ENCODE results near the gene SDK1.

SDK1 gene

GRCh38 chr7:4017081-4017480 lies 716.0 kb downstream of the SDK1 start:
- Mint-ChIP-seq H3K9me3 (peaks cover 6% of the 10 kb centered on the region), H3K36me3 (ENCODE audit: insufficient read depth) (no peaks in the 10 kb centered on the region), H3K4me3 (no peak overlapping the region), H3K27me3 (peaks cover 65% of the 10 kb centered on the region), H3K4me1 (no peaks in the 10 kb centered on the region), H3K27ac (ENCODE audit: low read depth) (no peak overlapping the region)
- no peak for DNase-seq (ENCODE audit: low spot score in 2 of 2)
- ATAC-seq (replicated peaks; ENCODE audit: extremely low read depth, poor library complexity, severe bottlenecking), result no peak

- no peak overlapping the region for H3K27ac Mint-ChIP-seq (ENCODE audit: low read depth)
- DNase-seq (ENCODE audit: low spot score in 2 of 2) (no peak), ATAC-seq (replicated peaks; ENCODE audit: extremely low read depth, poor library complexity, severe bottlenecking) (no peak)
- peaks cover 6% of the 10 kb centered on the region for H3K9me3 Mint-ChIP-seq
- H3K27me3 Mint-ChIP-seq, result peaks cover 63% of the 10 kb centered on the region
- H3K4me1 Mint-ChIP-seq, result no peaks in the 10 kb centered on the region
- H3K4me3 Mint-ChIP-seq, result no peak overlapping the region
- no peaks in the 10 kb centered on the region for H3K36me3 Mint-ChIP-seq (ENCODE audit: insufficient read depth)
Observed at GRCh38 chr7:4017785-4018184, 716.7 kb downstream of the SDK1 start.

- H3K36me3 Mint-ChIP-seq (ENCODE audit: insufficient read depth), result no peaks in the 10 kb centered on the region
- H3K27ac Mint-ChIP-seq (ENCODE audit: low read depth), result no peak overlapping the region
- H3K4me3 Mint-ChIP-seq, result no peak overlapping the region
- peaks cover 57% of the 10 kb centered on the region for H3K27me3 Mint-ChIP-seq
- ATAC-seq (replicated peaks; ENCODE audit: extremely low read depth, poor library complexity, severe bottlenecking) (no peak), DNase-seq (ENCODE audit: low spot score in 2 of 2) (no peak)
- peaks cover 6% of the 10 kb centered on the region for H3K9me3 Mint-ChIP-seq
- no peaks in the 10 kb centered on the region for H3K4me1 Mint-ChIP-seq
Observed at GRCh38 chr7:4018601-4019316, 717.7 kb downstream of the SDK1 start.

- ATAC-seq (replicated peaks; ENCODE audit: extremely low read depth, poor library complexity, severe bottlenecking) (no peak), DNase-seq (ENCODE audit: low spot score in 2 of 2) (no peak)
- Mint-ChIP-seq H3K4me1 (no peaks in the 10 kb centered on the region), H3K27ac (ENCODE audit: low read depth) (no peak overlapping the region), H3K9me3 (peaks cover 6% of the 10 kb centered on the region), H3K27me3 (peaks cover 44% of the 10 kb centered on the region), H3K4me3 (no peak overlapping the region), H3K36me3 (ENCODE audit: insufficient read depth) (no peaks in the 10 kb centered on the region)
Observed at GRCh38 chr7:4020086-4020485, 719.0 kb downstream of the SDK1 start.

- Mint-ChIP-seq H3K27me3 (peaks cover 32% of the 10 kb centered on the region), H3K9me3 (peaks cover 6% of the 10 kb centered on the region), H3K27ac (ENCODE audit: low read depth) (no peak overlapping the region), H3K4me1 (no peaks in the 10 kb centered on the region), H3K4me3 (no peak overlapping the region), H3K36me3 (ENCODE audit: insufficient read depth) (no peaks in the 10 kb centered on the region)
- DNase-seq (ENCODE audit: low spot score in 2 of 2), result no peak
- ATAC-seq (replicated peaks; ENCODE audit: extremely low read depth, poor library complexity, severe bottlenecking), result no peak
Observed at GRCh38 chr7:4021413-4021812, 720.4 kb downstream of the SDK1 start.

- Mint-ChIP-seq H3K27me3 (peaks cover 41% of the 10 kb centered on the region), H3K4me3 (no peak overlapping the region), H3K9me3 (peaks cover 6% of the 10 kb centered on the region), H3K4me1 (no peaks in the 10 kb centered on the region), H3K27ac (ENCODE audit: low read depth) (no peak overlapping the region), H3K36me3 (ENCODE audit: insufficient read depth) (no peaks in the 10 kb centered on the region)
- DNase-seq (ENCODE audit: low spot score in 2 of 2) (no peak), ATAC-seq (replicated peaks; ENCODE audit: extremely low read depth, poor library complexity, severe bottlenecking) (no peak)
Observed at GRCh38 chr7:4022265-4022664, 721.2 kb downstream of the SDK1 start.

- ATAC-seq (replicated peaks; ENCODE audit: extremely low read depth, poor library complexity, severe bottlenecking), result no peak
- no peak for DNase-seq (ENCODE audit: low spot score in 2 of 2)
- Mint-ChIP-seq H3K36me3 (ENCODE audit: insufficient read depth) (no peaks in the 10 kb centered on the region), H3K4me3 (no peak overlapping the region), H3K4me1 (no peaks in the 10 kb centered on the region), H3K27me3 (peaks cover 48% of the 10 kb centered on the region), H3K9me3 (peaks cover 4% of the 10 kb centered on the region), H3K27ac (ENCODE audit: low read depth) (no peak overlapping the region)
Observed at GRCh38 chr7:4023502-4023901, 722.5 kb downstream of the SDK1 start.

GRCh38 chr7:4024133-4024532 lies 723.1 kb downstream of the SDK1 start:
- Mint-ChIP-seq H3K9me3 (no peaks in the 10 kb centered on the region), H3K4me1 (no peaks in the 10 kb centered on the region), H3K36me3 (ENCODE audit: insufficient read depth) (no peaks in the 10 kb centered on the region), H3K27ac (ENCODE audit: low read depth) (no peak overlapping the region), H3K4me3 (no peak overlapping the region), H3K27me3 (peaks cover 47% of the 10 kb centered on the region)
- no peak for DNase-seq (ENCODE audit: low spot score in 2 of 2)
- ATAC-seq (replicated peaks; ENCODE audit: extremely low read depth, poor library complexity, severe bottlenecking), result no peak

- no peak overlapping the region for H3K27ac Mint-ChIP-seq (ENCODE audit: low read depth)
- peaks cover 47% of the 10 kb centered on the region for H3K27me3 Mint-ChIP-seq
- H3K4me3 Mint-ChIP-seq, result no peak overlapping the region
- H3K4me1 Mint-ChIP-seq, result no peaks in the 10 kb centered on the region
- no peaks in the 10 kb centered on the region for H3K36me3 Mint-ChIP-seq (ENCODE audit: insufficient read depth)
- no peak for ATAC-seq (replicated peaks; ENCODE audit: extremely low read depth, poor library complexity, severe bottlenecking)
- no peaks in the 10 kb centered on the region for H3K9me3 Mint-ChIP-seq
- no peak for DNase-seq (ENCODE audit: low spot score in 2 of 2)
Observed at GRCh38 chr7:4024806-4025205, 723.8 kb downstream of the SDK1 start.

GRCh38 chr7:4025210-4025609 lies 724.2 kb downstream of the SDK1 start:
- H3K27ac Mint-ChIP-seq (ENCODE audit: low read depth), result no peak overlapping the region
- H3K4me3 Mint-ChIP-seq, result no peak overlapping the region
- DNase-seq (ENCODE audit: low spot score in 2 of 2) (no peak), ATAC-seq (replicated peaks; ENCODE audit: extremely low read depth, poor library complexity, severe bottlenecking) (no peak)
- H3K9me3 Mint-ChIP-seq, result no peaks in the 10 kb centered on the region
- H3K36me3 Mint-ChIP-seq (ENCODE audit: insufficient read depth), result no peaks in the 10 kb centered on the region
- no peaks in the 10 kb centered on the region for H3K4me1 Mint-ChIP-seq
- H3K27me3 Mint-ChIP-seq, result peaks cover 47% of the 10 kb centered on the region

- H3K9me3 Mint-ChIP-seq, result no peaks in the 10 kb centered on the region
Observed at GRCh38 chr7:4025694-4026615, 724.9 kb downstream of the SDK1 start.

GRCh38 chr7:4026941-4027486 lies 726.0 kb downstream of the SDK1 start:
- Mint-ChIP-seq H3K4me1 (no peaks in the 10 kb centered on the region), H3K36me3 (ENCODE audit: insufficient read depth) (no peaks in the 10 kb centered on the region), H3K4me3 (no peak overlapping the region), H3K27ac (ENCODE audit: low read depth) (no peak overlapping the region), H3K27me3 (peaks cover 46% of the 10 kb centered on the region), H3K9me3 (no peaks in the 10 kb centered on the region)
- DNase-seq (ENCODE audit: low spot score in 2 of 2) (no peak), ATAC-seq (replicated peaks; ENCODE audit: extremely low read depth, poor library complexity, severe bottlenecking) (no peak)

More at GRCh38 chr7:4025694-4026615, 724.9 kb downstream of the SDK1 start:
- no peaks in the 10 kb centered on the region for H3K36me3 Mint-ChIP-seq (ENCODE audit: insufficient read depth)
- H3K4me1 Mint-ChIP-seq, result no peaks in the 10 kb centered on the region
- no peak overlapping the region for H3K27ac Mint-ChIP-seq (ENCODE audit: low read depth)
- DNase-seq (ENCODE audit: low spot score in 2 of 2) (no peak), ATAC-seq (replicated peaks; ENCODE audit: extremely low read depth, poor library complexity, severe bottlenecking) (no peak)
- H3K27me3 Mint-ChIP-seq, result peaks cover 47% of the 10 kb centered on the region
- H3K4me3 Mint-ChIP-seq, result no peak overlapping the region

- Mint-ChIP-seq H3K4me1 (no peaks in the 10 kb centered on the region), H3K27me3 (peaks cover 46% of the 10 kb centered on the region), H3K4me3 (no peak overlapping the region), H3K27ac (ENCODE audit: low read depth) (no peak overlapping the region), H3K9me3 (no peaks in the 10 kb centered on the region), H3K36me3 (ENCODE audit: insufficient read depth) (no peaks in the 10 kb centered on the region)
- DNase-seq (ENCODE audit: low spot score in 2 of 2), result no peak
- no peak for ATAC-seq (replicated peaks; ENCODE audit: extremely low read depth, poor library complexity, severe bottlenecking)
Observed at GRCh38 chr7:4028221-4028620, 727.2 kb downstream of the SDK1 start.

Data from central memory CD8-positive, alpha-beta T cell (primary cell).